ENCODE measurements around the gene KIF3A.

KIF3A gene

GRCh38 chr5:132770476-132771159, 33.3 kb upstream of the KIF3A start:
- DNase-seq (ENCODE audit: low spot score) = no peak

DNA sequence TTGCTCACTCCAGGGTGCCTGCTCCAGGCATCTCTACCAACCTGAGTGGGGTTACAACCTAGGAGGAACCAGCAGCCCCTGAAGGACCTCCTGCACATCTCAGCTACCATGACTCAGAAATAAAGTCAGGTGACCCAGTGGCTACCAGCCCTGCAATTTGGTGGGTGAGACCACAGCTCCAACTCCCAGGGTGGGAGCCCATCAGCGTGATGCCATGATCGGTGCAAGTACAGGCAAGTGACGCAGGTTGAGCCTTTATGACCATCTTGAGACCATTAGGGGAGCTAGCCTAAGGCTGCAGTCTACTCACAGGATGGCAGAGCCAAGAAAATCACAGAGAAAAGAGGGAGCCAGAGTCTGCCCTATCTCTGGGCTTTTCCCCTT, 31.1 kb upstream of the KIF3A start:
- DNase-seq (ENCODE audit: low spot score) = no peak

DNA sequence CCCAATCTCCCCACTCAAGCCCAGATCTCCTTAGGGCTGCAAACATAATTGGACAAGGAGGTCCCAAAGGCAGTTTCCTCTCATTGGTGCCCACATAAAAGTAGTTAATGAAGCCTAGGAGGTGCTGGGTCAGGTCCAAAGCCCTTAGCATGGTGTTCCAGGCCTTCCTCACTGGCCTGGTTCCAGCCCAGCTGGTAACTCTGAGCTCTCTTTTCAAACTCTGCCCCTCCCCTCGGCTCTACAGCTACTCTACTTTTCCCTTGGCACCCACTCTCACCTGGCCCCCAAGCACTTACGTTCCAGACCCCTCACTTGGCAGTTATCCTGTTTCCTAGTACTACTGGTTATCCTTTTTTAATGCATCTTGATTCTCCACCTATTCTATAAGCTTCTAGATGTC, 29.8 kb upstream of the KIF3A start:
- no peak for DNase-seq (ENCODE audit: low spot score)

DNA sequence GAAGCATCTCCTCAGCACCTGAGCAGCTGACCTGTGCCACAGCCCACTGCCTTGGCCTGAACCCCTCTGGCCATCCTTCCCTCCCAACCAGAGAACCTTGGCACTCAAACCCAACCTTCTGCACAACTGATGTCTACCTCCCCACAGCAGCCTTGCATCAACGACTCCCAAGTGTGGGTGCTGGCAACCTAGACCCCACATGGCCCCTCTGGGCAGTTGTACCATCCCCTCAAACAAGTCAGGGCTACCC, 29.4 kb upstream of the KIF3A start:
- DNase-seq (ENCODE audit: low spot score) = no peak

- no peak for DNase-seq (ENCODE audit: low spot score)
Measured at GRCh38 chr5:132766020-132766805, 28.9 kb upstream of the KIF3A start.

DNA sequence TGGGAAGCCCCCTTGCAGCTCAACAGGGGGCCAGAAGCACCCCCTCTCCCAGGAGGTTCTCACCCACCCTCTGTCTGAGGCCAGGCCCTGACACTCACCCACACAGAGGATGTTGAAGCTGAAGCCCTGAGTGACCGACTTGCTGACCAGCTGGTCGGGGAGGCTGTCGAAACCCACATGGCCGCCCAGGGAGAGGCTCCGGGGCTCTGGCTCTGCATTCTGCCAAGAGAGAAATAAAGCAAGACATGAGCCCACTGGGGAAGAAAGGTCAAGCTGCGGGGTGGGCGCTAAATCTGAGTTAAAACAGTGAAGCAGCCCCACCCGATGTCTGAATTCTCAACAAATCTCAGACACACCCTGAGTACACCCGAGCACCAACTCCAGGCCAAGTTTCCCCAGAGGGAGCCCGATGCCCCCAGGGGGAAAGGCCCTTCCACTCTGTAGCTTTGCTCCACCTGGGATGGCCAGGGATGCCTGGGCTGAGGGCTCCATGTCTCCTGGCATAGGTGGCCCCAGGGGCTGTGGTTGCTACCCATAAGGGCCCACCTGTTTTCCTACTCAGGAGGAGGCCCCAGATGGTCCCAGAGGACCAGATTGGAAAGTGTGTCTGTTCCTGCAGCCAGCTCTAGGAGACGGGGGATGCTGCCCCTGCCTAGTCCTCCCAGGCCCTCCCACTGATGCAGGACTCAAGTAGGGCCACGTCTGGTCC, 28.1 kb upstream of the KIF3A start:
- no peak for DNase-seq (ENCODE audit: low spot score)

DNA sequence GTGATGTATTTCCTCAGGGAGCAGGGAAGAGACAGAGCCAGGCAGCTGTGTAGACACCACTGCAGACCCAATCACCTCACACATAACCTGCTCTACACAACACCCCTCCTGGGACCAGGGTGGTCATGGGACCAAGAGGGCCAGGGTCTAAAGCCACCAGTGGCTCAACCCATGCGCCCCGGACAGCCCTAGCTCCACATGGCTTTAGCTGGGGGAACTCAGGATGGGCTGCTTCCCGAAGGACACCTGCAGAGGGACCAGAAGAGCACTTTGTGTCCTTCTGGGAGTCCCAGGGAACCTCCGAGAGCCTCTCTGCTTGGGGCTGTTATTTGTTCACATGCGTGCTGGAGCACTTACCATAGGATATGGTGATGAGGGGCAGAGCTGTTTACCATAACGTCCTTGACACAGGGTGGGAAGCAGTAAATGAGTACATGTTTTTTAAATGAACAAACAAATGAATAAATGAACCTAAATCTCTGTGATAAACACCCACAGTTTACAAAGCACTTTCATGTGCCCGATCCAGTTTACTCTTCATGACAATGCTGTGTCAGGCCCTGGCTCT, 27.4 kb upstream of the KIF3A start:
- DNase-seq (ENCODE audit: low spot score) = no peak

DNA sequence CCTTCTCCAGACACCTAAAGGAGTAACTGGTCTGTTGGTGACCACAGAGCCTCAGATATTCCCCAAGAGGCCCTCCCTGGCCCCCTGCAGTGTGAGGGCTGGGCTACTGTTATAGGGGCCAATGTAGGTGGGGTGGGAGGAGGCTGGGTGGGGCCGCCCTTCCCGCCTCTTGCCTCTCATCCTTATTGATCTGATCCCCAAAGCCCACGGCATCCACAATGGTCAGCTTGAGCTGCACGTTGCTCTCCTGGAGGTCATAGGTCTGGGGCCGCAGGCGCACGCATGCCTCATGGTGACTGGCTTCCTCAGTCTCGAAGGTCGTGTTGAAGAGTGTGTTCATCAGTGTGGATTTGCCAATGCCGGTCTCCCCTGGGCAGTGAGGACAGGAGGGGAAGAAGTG, 26.7 kb upstream of the KIF3A start:
- DNase-seq (ENCODE audit: low spot score) = no peak

DNA sequence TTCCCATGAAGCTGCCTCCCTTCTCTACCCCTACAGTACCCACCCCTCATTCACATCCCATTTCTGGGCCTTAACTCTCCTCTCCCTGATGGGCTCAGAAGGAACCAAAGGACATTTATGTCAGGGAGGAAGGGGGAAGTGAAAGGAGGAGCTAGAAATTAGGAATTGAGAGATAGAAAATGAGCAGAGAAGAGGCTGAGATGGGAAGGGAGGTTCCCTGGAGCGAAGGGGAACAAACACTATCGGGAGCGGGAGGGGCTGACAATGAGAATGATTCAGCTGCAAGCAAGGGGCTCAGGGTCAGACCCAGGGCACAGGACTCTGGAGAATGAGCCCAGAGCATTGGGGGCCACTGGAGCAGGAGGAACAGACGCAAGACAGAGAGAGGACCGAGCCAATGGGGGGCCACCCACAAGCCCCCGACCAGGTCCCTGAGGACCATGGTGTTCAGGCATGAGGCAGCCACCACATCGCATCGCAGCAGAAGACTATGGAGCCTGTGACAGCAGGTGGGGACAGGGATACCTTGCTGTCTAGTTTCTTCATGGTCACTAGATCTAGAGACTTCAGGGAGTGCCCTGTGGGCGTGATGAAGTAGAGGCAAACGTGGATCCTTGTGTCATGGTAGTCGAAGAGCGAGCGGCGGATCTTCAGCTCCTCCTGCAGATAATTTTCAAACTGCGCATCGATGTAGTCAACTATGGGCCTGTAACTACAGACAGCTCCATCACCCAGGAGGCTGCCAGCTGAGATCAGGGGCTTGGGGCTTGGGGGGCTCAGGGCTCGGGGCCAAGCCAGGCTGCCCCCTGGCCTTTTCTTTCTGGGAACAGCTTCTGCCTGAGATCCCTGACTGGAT, 26.1 kb upstream of the KIF3A start:
- DNase-seq (ENCODE audit: low spot score) = no peak

DNA sequence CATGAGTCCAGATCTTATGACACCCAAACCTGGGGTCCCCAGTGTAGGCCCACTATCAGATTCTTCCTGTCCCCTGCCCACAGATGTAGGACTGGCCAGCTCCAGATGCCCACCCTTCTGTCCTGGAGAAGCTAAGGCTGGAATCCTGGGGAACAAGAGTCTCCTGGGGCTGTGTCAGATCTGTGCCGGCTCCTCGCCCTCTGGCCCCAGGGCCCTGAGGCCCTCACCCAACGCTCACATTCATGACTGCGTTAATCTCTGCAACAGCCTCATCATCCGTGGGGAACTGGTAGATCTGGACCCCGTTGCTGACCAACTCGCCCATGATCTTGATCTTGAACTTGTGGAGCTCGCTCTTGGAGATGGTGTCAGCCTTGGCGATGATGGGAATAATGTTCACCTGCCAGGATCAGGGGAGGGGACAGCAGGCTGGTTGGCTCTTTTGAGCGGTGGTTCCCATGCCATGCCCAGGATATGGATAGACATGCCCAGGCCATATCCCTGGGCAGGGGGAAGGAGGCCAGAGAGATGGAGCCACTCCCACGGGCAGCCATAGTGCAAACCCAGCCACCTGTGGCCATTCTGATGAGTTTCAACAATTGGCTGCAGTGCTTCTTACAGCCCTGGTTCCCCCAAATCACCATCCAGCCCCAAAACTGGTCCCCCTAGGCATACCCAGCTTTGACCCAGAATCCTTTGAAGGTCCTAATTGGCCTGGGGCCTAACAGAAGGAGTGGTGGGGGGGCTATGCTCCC, 25.1 kb upstream of the KIF3A start:
- DNase-seq (ENCODE audit: low spot score) = no peak

DNA sequence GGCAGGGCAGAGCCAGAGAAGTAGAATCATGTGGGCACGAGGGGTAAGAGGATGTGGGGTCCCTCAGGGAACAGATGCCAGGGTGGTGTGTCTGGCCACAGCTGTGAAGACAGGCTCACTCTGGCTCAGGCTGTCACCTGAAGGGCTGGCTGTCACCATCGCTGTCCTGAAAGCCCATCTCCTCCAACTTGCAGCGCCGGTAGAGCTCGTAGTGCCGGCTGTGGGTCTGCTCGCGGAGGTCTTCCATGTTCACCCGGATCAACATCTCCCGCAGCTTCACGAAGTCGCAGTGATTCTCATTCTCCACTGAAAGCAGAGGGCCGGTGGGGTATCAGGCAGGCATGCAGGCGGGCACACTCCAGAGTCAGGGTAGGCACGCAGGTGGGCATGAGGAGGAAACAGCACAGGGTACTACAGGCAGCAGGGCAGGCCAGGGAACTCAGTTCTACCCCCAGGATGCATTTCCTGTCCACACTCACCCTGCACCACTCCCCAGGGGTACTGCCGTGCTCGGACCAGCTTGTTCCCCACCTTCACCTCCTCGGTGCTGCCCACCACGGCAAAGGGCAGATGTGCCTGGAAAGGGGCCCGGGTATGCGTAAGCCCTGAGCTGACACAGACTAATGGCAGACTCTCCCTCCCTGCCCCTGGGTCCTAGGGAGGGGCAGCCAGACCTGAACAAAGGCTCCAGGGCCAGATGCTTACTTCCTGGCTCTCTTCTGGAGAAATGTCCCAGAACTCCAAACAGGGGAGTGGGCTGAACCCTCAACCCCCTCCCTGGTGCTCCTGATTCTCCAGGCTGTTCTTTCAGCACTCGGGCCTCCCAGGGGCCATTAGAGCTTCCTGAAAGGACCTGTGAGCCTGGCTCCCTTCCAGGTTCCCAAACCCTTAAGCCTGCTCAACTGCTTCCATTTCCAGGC, 24.2 kb upstream of the KIF3A start:
- DNase-seq (ENCODE audit: low spot score) = no peak

DNA sequence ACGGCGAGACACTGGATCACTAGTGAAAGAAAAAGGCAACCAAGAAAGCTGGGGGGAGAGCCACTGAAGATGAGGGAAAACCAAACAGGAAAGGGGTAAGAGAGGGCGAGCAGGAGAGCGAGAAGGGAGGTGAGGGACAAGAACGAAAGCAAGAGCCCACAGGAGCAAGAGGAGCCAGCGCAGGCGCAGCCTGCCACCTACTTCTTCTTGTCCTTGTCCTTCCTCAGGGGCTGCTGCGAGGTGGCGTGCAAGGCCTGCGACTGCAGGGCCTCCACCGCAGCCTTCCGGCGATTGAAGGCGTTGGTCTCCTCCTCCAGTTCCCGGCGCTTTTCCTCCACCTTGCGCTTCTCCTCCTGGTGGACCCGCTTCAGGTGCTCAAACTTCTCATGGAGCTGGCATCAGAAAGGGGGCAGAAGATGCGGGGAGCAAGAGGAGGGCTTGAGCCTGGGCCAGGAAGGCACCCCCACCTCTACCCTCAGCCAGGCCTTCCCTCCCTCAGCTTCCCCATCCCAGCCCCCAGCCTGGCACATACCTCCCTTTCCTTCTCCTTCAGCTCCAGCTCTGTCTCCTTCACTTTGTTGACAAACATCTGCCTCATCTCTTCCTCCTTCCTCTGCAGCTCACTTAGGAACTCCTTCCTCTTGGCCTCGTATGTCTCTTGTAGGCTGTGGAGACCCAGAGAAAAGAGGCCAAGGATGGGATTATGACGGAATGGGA, 23.4 kb upstream of the KIF3A start:
- no peak for DNase-seq (ENCODE audit: low spot score)

DNA sequence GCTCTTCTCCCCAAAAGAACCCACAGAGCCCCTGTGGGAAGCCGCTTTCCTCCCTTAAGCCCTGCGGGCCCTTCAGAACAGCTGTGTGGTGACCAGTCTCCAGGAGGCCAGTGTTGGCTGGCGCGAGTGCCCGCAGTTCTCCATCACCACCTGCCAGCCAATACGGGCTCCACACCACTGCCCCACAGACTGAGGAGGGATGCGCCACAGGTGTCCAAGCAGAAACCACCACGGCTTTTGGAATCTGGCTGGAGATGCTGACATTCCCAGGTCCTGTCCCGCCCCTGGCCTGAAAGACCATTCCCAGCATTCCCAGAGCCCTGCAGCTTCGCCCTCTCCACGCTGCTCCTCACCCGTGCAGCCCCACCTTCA, 22.7 kb upstream of the KIF3A start:
- no peak for DNase-seq (ENCODE audit: low spot score)

- no peak for DNase-seq (ENCODE audit: low spot score)
Measured at GRCh38 chr5:132759114-132760048, 22.0 kb upstream of the KIF3A start.

DNA sequence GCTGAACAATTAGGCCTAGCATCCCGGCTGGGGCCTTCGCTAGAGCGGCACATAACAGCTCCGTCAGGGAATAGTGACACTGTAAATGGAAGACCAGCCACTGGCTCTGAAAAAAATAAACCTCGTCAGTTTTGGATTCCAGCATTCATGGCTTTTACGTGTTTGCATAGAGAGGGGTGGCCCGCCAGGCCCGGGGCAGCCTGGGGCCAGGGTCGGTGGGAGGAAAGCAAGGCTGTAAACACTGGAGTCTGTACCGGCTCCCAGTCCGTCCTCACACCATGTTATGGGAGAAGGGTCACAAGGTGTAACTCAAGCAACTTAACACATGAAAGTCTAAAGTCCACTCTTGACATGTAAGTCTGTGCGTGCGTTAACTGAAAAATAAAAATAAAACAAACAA, 21.1 kb upstream of the KIF3A start:
- no peak for DNase-seq (ENCODE audit: low spot score)

DNA sequence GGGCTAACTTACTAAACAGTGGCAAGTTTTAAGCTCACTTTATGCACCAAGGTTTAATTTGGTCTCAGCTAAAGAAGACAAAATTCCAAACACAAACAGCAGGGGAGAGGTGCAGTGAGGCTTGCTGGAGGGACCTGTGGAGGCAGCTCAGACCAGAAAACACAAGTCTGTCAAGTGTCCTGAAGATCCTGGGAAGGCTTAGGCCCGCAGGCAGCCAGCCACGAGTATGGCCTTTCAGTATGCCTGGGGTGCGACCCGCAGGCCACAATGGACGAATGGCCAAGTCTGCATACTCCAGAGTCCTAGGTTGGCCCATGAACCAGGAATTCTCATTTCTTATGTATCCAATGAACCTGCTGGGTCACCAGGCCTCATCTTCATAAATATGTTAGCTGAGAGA, 19.2 kb upstream of the KIF3A start:
- no peak for DNase-seq (ENCODE audit: low spot score)

DNA sequence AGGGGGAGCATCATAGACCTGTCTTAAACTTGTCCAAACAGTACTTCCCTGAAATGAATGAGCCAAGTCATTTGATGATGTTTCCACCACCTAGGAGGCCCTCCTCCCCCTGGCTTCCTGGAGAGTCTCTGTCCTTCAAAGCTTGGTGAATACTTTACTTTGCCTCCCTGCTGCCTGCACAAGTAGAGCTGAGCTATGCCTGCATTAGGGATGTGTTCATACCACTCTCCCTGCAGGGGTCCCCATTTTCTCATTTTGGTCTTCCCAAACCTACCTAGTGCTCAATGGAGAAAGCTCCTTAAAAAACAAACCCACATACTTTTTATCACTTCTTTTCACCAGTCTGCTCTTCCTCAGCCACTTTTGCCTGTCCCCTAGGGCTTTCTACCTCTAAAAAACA, 17.6 kb upstream of the KIF3A start:
- DNase-seq (ENCODE audit: low spot score) = no peak

DNA sequence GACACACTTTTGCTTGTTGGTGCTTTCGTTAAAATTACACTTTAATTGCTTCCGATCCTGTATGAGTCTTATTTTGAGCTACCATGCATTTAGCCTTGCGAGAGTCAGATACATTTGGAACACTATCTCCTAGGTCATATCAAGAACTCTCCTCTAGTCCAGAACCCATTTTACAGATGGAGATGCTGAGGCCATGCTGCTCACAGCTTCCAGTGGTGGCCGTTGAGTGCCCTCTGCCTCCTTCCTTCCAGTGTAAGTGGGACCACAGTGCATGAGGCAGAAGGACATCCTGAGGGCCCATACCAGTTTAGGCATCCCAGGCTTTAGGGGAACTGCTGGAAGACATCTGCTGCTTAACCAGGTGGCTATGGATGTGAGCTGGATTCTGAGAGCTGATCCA, 16.8 kb upstream of the KIF3A start:
- no peak for DNase-seq (ENCODE audit: low spot score)

Data from hematopoietic multipotent progenitor cell treated with erythropoietin and hydrocortisone succinate and interleukin-3 and kit ligand, for 15 days (in vitro differentiated cells).